ENCODE results near the gene EPHA10.

Gene EPHA10

DNA sequence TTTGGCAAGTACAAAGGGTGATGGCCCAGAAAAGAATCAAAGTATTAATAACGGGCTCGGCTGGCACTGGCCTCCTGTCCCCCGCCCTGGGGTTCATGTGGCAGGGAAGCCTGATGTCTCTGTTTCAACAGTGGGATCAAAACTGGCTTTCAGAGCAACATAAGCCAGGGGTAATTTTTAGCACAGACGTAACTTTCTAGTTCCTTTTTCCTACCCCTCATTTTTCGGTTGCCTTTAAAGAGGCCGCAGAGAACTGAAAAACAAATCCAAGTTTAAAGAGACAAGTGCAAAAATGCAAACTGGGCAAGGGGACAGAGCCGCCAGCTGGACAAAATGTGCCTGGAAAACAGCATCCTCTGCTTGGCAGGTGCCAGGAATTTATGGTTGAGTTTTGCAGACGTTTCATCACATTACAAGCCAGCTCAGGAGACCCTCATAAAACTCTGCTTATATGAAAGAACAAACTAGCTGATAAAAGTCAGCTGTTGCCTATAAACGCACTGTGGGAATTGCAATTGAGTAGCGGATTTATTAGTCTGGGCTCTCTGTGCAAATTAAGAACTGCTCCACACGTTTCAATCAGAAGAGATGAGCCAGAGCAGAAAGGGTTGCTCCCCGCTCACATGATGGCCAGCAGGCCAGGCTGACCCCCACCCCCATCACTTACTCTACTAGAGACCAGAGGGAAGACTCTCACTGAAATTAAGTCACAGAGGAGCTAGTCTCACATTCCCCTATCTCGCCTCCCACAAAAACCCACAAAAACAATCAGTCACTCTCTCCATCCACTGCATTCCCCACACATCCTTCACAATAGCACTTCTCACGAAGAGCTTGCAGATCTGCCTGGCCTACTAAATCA lies 88.4 kb downstream of the EPHA10 start:
- no peak for DNase-seq (ENCODE audit: low read depth in 3 of 3)

DNA sequence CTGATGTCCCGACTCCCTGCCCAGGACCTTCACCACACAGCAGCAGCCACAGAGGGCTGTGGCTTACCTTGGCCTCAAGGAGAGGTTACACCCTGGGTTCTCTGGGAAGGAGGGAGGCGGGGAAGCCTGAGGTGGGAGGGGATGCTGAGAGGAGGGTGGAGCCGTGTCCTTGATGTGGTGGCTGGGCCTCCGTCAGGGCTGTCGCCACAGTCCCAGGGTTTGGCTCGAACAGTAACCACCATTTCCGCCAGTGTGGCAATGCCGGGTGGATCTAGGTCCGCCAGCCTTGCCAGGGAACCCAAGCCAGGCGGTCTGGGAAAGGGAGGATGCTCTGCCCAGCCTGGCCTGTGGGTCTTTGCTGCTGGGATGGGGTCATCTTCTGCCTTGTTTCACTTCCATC lies 91.0 kb downstream of the EPHA10 start:
- peak in 2 of 3 donors; percentile 37 to 56 for DNase-seq (ENCODE audit: low read depth in 3 of 3)

DNA sequence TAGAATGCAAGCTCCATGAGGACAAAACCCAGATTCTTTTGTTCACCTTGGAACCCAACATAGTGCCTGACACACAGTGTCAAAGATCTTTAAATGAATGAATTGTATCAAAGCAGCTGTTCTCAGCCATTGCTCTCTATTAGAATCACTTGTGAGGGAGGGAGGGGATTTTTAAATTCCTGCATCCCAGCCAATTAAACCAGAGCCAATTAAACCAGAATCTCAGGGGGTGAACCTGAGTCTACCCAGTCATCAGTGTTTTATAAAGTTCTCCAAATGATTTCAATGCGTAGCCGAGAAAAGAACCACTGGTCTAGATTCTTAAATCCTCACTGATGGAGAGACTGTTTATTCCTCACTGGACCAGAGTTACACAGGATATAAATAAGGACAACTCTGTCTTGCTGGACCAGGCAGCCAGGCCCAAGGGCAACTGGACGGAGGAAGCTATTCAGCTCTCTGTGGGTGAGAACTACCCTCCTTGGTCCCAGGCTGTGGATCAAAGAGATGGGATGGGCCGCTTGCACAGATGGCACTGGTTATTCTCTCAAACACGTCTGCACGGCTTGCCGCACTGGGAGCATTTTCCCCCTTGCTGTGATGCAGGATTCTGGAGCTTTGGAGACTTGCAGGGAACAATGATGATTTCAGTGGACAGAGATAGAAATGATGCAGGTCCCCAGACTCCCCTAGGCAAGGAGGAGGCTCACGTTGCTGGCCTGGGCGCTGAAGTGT lies 92.6 kb downstream of the EPHA10 start:
- no peak for DNase-seq (ENCODE audit: low read depth in 3 of 3)

DNA sequence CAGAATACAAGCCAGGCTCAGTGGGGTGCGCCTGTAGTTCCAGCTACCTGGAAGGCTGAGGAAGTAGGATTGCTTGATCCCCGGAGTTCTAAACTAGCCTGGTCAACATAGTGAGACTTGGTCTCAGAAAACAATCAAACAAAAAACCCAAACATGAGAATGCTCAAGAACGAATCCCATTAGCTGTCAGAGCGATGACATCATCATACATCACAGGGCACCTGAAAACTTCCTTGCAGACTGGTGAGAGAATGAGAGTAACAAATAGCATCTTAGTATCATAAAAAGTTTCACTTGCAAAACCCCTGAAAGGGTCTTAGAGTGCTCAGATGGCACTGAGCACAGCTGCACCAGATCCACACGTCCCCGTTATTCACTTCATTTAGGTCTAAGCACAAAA lies 93.7 kb downstream of the EPHA10 start:
- DNase-seq (ENCODE audit: low read depth in 3 of 3), result no peak

DNA sequence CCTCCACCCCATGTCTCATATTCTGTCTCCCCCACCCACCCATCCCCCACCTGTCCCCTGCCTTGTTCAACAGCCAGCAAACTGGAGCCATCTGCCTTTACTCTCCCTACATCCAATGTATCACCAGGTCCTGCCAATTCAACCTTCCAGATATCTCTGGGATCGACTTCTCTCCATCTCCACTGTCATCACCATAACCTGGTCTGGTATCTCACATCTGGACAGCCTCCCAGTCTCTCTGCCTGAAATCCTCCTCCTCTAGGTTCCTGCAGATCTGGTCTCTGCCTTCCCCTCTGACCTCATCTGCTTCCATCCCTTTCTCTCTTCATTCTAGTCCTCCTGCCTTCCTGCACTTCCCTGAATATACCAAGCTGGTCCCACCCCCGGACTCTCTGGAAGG lies 94.8 kb downstream of the EPHA10 start:
- DNase-seq (ENCODE audit: low read depth in 3 of 3), result no peak

DNA sequence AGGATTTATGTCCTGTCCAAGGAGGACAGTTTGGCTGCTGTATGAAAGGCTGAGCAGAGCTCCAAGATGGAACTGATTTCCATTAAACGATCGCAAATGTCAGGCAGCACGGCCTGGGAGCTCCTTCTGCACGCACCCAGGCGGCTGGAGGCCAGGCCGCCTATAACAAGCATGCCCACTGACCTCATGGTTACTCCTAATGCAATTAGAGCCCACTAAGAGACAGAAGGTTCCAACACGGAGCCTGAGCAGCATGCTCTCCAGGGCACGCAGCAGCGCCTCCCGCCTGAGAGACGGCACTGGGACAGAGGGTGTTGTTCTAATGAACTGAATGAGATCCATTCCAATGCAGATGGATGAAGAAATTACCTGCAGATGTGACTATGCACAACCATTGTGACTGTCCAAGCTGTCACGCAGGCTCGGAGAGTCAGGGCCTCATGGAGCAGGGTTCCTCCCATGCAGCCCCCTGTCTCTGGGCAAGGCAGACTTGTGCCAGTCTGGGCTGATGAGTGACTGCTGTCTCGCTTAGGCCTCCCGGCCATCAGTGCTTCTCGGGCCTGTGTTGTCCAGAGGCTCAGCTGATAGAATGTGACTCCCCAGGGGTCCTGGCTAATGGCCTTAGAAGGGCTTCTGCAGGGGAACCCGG lies 97.8 kb downstream of the EPHA10 start:
- DNase-seq (ENCODE audit: low read depth in 3 of 3), result no peak

DNA sequence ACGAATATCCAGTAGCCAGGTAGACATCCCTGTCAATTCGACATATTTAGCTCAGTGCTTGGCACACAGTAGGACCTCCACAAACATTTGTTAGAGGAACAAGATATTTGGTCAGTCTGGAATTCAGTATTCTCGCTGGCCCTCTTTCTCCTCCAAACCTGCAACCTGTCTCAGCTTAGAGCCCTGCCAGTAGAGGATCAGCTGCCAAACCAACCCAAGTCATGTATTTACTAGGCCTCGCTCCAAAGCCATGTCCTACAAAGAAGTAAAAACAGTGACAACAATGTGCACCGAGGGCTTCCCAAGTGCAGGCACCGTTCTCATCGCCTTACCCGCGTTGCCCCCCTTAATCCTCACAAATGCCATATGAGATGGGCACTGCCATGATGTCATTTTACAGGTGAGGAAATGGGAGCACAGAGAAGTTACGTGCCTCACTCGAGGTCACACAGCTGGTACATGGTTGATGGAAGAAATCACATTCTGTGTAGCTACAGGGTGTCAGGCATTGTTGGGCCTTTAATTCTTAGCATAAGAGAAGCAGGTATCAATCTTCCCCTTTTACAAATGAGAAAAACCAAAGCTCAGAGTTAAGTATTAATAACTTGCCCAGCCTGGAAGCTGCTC lies 98.6 kb downstream of the EPHA10 start:
- DNase-seq (ENCODE audit: low read depth in 3 of 3), result no peak

Data from stimulated activated CD4-positive, alpha-beta T cell treated with anti-CD3 and anti-CD28 coated beads, TNF-alpha, amount 100 ng/mL, for 48 hours (primary cell).